ENCODE results near the gene CAMTA1. TPM values are rescaled to one million over a fixed set of nuclear protein-coding genes. Genes with fewer than 3 reads are reported as not detected.

The CAMTA1 gene
- total RNA-seq, 4 donors from 2014 or later: 45.3 to 68.9 (median 62.0) TPM

GRCh38 chr1:7186382-7187111 is 401.3 kb downstream of the CAMTA1 start:
- TF ChIP-seq CTCF (IDR thresholded peaks at IDR 0.05): no peak
- ATAC-seq (ENCODE audit: low FRiP score): no peak
- no peak for DNase-seq (ENCODE audit: low spot score)

- no peak for DNase-seq (ENCODE audit: low spot score)
- TF ChIP-seq CTCF (IDR thresholded peaks at IDR 0.05): no peak
- ATAC-seq (ENCODE audit: low FRiP score): no peak
Observed at GRCh38 chr1:7187112-7187493, 401.8 kb downstream of the CAMTA1 start.

GRCh38 chr1:7190261-7190660 is 405.0 kb downstream of the CAMTA1 start:
- TF ChIP-seq CTCF (IDR thresholded peaks at IDR 0.05): no peak
- DNase-seq (ENCODE audit: low spot score): no peak
- no peak for ATAC-seq (ENCODE audit: low FRiP score)

- no peak for ATAC-seq (ENCODE audit: low FRiP score)
- TF ChIP-seq CTCF (IDR thresholded peaks at IDR 0.05): no peak
- DNase-seq (ENCODE audit: low spot score): no peak
Observed at GRCh38 chr1:7192453-7192852, 407.2 kb downstream of the CAMTA1 start.

- no peak for TF ChIP-seq CTCF (IDR thresholded peaks at IDR 0.05)
- no peak for DNase-seq (ENCODE audit: low spot score)
- ATAC-seq (ENCODE audit: low FRiP score): no peak
Observed at GRCh38 chr1:7196036-7196911, 411.0 kb downstream of the CAMTA1 start.

GRCh38 chr1:7198664-7199063 is 413.4 kb downstream of the CAMTA1 start:
- no peak for DNase-seq (ENCODE audit: low spot score)
- ATAC-seq (ENCODE audit: low FRiP score): no peak
- no peak for TF ChIP-seq CTCF (IDR thresholded peaks at IDR 0.05)

All from omental fat pad (tissue), 4 donors.